ENCODE results near the gene SOBP. TPM values are rescaled to one million over a fixed set of nuclear protein-coding genes. Genes with fewer than 3 reads are reported as not detected.

The SOBP gene
- total and polyA plus RNA-seq, 10 donors = 0.87 to 7.8 (median 4.9) TPM

DNA sequence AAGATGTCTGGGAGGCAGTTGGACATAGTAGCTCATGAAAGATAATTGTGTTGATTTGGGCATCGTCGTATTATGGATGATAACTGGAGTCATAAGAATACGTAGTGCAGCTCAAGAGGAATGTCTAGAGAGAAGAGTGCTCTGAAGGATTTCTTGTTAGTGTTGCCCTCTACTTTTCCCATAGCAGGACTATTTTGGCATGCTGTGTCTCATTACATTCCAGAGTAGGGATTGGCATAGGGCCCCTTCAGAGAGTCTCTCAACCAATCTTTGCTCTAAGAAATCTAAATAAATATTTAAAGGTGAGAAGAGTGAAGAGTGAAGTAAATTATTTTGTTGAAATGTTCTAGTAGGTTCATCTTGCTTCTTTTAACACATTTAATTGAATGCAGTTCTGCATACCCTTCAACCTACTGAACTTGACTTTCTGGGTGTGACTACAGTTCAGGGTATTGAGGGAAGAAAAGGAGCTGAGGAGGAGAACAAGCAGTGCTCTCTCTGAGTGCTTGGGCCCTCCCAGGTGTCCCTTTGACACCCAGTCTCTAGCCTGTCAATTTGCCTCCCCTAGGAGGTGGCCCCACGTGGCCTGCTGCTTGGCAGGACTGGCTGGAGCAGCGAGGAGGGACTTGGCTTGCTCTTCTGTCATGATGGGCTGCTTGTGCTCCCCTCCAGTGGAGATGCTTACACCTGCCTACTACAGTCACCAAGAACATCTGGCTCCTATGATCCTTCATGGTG, 33.3 kb downstream of the SOBP start:
- TF ChIP-seq POLR2A (IDR thresholded peaks at IDR 0.05) = no peak
- TF ChIP-seq, protein P1, sequence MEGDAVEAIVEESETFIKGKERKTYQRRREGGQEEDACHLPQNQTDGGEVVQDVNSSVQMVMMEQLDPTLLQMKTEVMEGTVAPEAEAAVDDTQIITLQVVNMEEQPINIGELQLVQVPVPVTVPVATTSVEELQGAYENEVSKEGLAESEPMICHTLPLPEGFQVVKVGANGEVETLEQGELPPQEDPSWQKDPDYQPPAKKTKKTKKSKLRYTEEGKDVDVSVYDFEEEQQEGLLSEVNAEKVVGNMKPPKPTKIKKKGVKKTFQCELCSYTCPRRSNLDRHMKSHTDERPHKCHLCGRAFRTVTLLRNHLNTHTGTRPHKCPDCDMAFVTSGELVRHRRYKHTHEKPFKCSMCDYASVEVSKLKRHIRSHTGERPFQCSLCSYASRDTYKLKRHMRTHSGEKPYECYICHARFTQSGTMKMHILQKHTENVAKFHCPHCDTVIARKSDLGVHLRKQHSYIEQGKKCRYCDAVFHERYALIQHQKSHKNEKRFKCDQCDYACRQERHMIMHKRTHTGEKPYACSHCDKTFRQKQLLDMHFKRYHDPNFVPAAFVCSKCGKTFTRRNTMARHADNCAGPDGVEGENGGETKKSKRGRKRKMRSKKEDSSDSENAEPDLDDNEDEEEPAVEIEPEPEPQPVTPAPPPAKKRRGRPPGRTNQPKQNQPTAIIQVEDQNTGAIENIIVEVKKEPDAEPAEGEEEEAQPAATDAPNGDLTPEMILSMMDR (IDR thresholded peaks at IDR 0.05 in 8 of 11, conservative IDR thresholded peaks at IDR 0.05 in 3 of 11) = no peak
- no peak for TF ChIP-seq POLR2AphosphoS5 (IDR thresholded peaks at IDR 0.05)
- DNase-seq = no peak
- Histone ChIP-seq H3K4me1 (no peaks in the 10 kb centered on the region), H3K27me3 (replicated peaks in 1 of 7) (no peaks in the 10 kb centered on the region), H3K36me3 (no peaks in the 10 kb centered on the region), H3K4me3 (no peak overlapping the region), H3K9me3 (no peaks in the 10 kb centered on the region), H3K27ac (no peak overlapping the region)
- WGBS, 5 donors = 72 to 95% (median 88%) methylated on average over 4 to 5 of the region's 5 CpGs
- intact Hi-C loops (cut with DNase I; ENCODE audit: low total_unique reads) = no loop called here

DNA sequence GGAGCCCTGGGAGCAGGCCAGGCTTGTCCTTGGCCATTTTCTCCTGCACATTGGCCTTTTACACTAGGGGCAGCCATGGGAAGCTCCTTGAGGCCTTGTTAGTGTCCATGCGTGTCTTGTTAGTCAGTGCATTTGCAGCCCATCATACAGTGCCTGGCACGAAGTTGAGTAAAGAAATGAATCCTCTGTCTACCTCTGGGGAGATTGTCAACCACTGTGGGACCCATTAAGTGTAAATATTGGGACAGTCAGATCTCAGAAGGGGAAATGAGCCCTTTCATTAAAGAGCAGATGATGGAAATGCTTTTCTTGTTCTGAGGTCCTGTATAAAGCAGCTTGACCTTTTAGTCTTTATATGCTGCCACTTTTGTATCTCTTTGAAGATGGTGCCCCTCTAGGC, 33.9 kb downstream of the SOBP start:
- no peak for TF ChIP-seq POLR2A (IDR thresholded peaks at IDR 0.05)
- TF ChIP-seq, protein P1 (IDR thresholded peaks at IDR 0.05 in 8 of 11, conservative IDR thresholded peaks at IDR 0.05 in 3 of 11) = no peak
- no peak for TF ChIP-seq POLR2AphosphoS5 (IDR thresholded peaks at IDR 0.05)
- 77 to 85% (median 84%) methylated on average over 2 of the region's 2 CpGs for WGBS, 5 donors
- intact Hi-C loops (cut with DNase I; ENCODE audit: low total_unique reads) = no loop called here
- Histone ChIP-seq H3K9me3 (no peaks in the 10 kb centered on the region), H3K27ac (no peak overlapping the region), H3K27me3 (replicated peaks in 1 of 7) (no peaks in the 10 kb centered on the region), H3K4me1 (no peaks in the 10 kb centered on the region), H3K4me3 (no peak overlapping the region), H3K36me3 (no peaks in the 10 kb centered on the region)
- DNase-seq = no peak

DNA sequence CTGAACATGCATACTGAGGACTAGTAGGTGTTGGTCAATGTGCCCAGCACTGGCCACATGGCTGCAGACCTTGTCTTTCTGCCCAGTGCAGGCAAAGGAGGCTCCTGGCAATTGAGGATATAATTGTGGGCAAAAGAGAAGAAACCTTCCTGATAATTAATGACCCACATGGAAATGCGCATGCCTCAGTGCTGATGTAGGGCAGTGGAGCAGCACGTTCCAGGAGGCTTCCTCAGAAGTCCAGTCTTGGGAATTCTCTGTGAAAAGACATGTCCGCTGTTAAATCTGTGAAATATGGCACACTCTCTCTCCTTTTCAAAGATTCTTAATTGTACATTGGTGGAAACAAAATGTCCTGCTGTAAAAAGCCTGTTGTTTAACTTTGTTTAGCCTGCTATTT, 34.7 kb downstream of the SOBP start:
- Histone ChIP-seq H3K9me3 (no peaks in the 10 kb centered on the region), H3K27me3 (replicated peaks in 1 of 7) (no peaks in the 10 kb centered on the region), H3K27ac (no peak overlapping the region), H3K4me3 (no peak overlapping the region), H3K36me3 (no peaks in the 10 kb centered on the region), H3K4me1 (no peaks in the 10 kb centered on the region)
- intact Hi-C loops (cut with DNase I; ENCODE audit: low total_unique reads) = no loop called here
- TF ChIP-seq, protein P1 (IDR thresholded peaks at IDR 0.05 in 8 of 11, conservative IDR thresholded peaks at IDR 0.05 in 3 of 11) = no peak
- TF ChIP-seq POLR2A (IDR thresholded peaks at IDR 0.05) (no peak), POLR2AphosphoS5 (IDR thresholded peaks at IDR 0.05) (no peak)
- 89 to 96% (median 91%) methylated on average over 3 of the region's 3 CpGs for WGBS, 5 donors
- no peak for DNase-seq

DNA sequence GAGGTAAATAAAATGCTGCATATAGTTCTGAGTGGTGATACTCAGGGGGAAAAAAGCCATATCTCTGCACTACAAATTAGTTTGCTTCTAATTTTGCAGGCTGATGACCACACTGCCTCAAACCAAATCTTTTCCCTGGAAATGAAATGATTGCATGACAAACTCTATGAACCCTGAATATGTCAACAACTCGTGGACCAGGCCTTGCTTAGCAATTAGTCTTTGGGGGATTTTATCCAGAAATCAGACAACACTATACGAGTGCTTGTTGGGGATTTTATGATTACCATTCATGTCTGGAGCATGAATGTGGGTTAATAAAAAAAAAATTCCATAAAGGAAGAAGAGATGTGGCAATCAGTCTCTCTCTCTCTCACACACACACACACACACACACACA, 42.0 kb downstream of the SOBP start:
- Histone ChIP-seq H3K4me3 (no peak overlapping the region), H3K27ac (no peak overlapping the region), H3K36me3 (no peaks in the 10 kb centered on the region), H3K4me1 (no peaks in the 10 kb centered on the region), H3K27me3 (replicated peaks in 1 of 7) (no peaks in the 10 kb centered on the region), H3K9me3 (no peaks in the 10 kb centered on the region)
- DNase-seq = no peak
- TF ChIP-seq, protein P1 (IDR thresholded peaks at IDR 0.05 in 8 of 11, conservative IDR thresholded peaks at IDR 0.05 in 3 of 11) = no peak
- TF ChIP-seq POLR2A (IDR thresholded peaks at IDR 0.05) = no peak
- TF ChIP-seq POLR2AphosphoS5 (IDR thresholded peaks at IDR 0.05) = no peak
- WGBS, 5 donors = 71 to 88% (median 79%) methylated on average over 2 of the region's 2 CpGs
- intact Hi-C loops (cut with DNase I; ENCODE audit: low total_unique reads) = no loop called here
